DND-41 (cell line): ENCODE measurements around the gene CTNNBL1.

Source experiments
- CTCF ChIP-seq: IDR thresholded peaks from 2 replicates; pipeline ENCODE4 v1.5.1; 2012; ENCODE audit warnings: borderline replicate concordance, low read length, moderate library complexity, mild to moderate bottlenecking; ENCODE audit not compliant: poor library complexity, severe bottlenecking; ENCODE audit errors: extremely low read depth
- EZH2 ChIP-seq: IDR thresholded peaks from 3 replicates; pipeline ENCODE4 v1.6.1; 2012; ENCODE audit warnings: borderline replicate concordance, low read depth, mild to moderate bottlenecking, moderate library complexity, low read length, inconsistent platforms; ENCODE audit not compliant: severe bottlenecking

GRCh38 chr20:37849566-37849965 is 155.7 kb downstream of the CTNNBL1 start:
- TF ChIP-seq CTCF (no peak), EZH2 (no peak)
